Endodermal cell (in vitro differentiated cells): ENCODE results near the gene SLC39A1. TPM values are rescaled to one million over a fixed set of nuclear protein-coding genes. Genes with fewer than 3 reads are reported as not detected.

Source experiments
- DNase-seq: peaks from one replicate; pipeline ENCODE4 v3.0.0-alpha.2; 2017
- H3K27ac ChIP-seq: 2 replicates; pipeline ENCODE4 v1.5.1; 2013; ENCODE audit warnings: mild to moderate bottlenecking, low read depth, low read length, moderate library complexity
- H3K27me3 ChIP-seq: 2 replicates; pipeline ENCODE4 v1.6.1; 2013; ENCODE audit warnings: mild to moderate bottlenecking, low read length, moderate library complexity; ENCODE audit not compliant: insufficient read depth, control insufficient read depth, poor library complexity, severe bottlenecking
- H3K36me3 ChIP-seq: 2 replicates; pipeline ENCODE4 v1.7.0; 2013; ENCODE audit warnings: mild to moderate bottlenecking, low read length, moderate library complexity; ENCODE audit not compliant: control insufficient read depth, insufficient read depth
- H3K4me1 ChIP-seq: one replicate; pipeline ENCODE4 v1.7.0; 2013; ENCODE audit warnings: low read length; ENCODE audit not compliant: control insufficient read depth, insufficient read depth
- H3K4me3 ChIP-seq: 2 replicates; pipeline ENCODE4 v1.5.1; 2013; ENCODE audit warnings: mild to moderate bottlenecking, low read length, moderate library complexity
- H3K9ac ChIP-seq: 2 replicates; pipeline ENCODE4 v1.6.1; 2013; ENCODE audit warnings: mild to moderate bottlenecking, low read length, moderate library complexity; ENCODE audit not compliant: poor library complexity, severe bottlenecking; ENCODE audit errors: extremely low read depth
- H3K9me3 ChIP-seq: 2 replicates; pipeline ENCODE4 v1.6.1; 2013; ENCODE audit warnings: mild to moderate bottlenecking, low read length, moderate library complexity; ENCODE audit not compliant: control insufficient read depth
- H3K27ac Mint-ChIP-seq: 2 replicates; pipeline ENCODE4 v1.8.0; 2020; ENCODE audit warnings: mixed read lengths
- H3K27me3 Mint-ChIP-seq: 2 replicates; pipeline ENCODE4 v1.8.0; 2021; ENCODE audit warnings: mild to moderate bottlenecking, mixed read lengths; ENCODE audit not compliant: insufficient read depth
- H3K36me3 Mint-ChIP-seq: 2 replicates; pipeline ENCODE4 v1.8.0; 2020; ENCODE audit warnings: low read depth, mixed read lengths
- H3K4me1 Mint-ChIP-seq: 2 replicates; pipeline ENCODE4 v1.8.0; 2020; ENCODE audit warnings: mixed read lengths
- H3K4me3 Mint-ChIP-seq: 2 replicates; pipeline ENCODE4 v1.8.0; 2020; ENCODE audit warnings: mild to moderate bottlenecking, moderate library complexity, mixed read lengths
- H3K9me3 Mint-ChIP-seq: 2 replicates; pipeline ENCODE4 v1.8.0; 2020; ENCODE audit warnings: mild to moderate bottlenecking, mixed read lengths
- WGBS, 2 experiments: methylation state at CpG; one replicate each; pipeline versions ENCODE4 v1.1.5 to v1.1.7; 2013; ENCODE audit warnings: missing lambda C conversion rate in 2 of 2, mixed read lengths in 1 of 2; ENCODE audit not compliant: insufficient coverage in 1 of 2, insufficient read length in 1 of 2; 5-methylcytosine and 5-hydroxymethylcytosine counted together
- total RNA-seq, 2 donors: library from RNA; stranded (reverse); fragmentation: NEBNext Ultra II Directional in 1 of 2; extraction: Animal tissue kit (Norgen Biotek cat#: 25700) in 1 of 2; gene quantifications; 2 replicates in 1 of 2; 3 replicates in 1 of 2; pipeline ENCODE4 v1.2.1, GENCODE V29; 2021
- TF ChIP-seq, protein P1 (sequence below): fragments of 200-600 bp; sonication (generic); conservative IDR thresholded peaks from 2 replicates; pipeline ENCODE4 v1.5.0; 2021; ENCODE audit warnings: antibody characterized with exemption, mild to moderate bottlenecking

The SLC39A1 gene
- total RNA-seq, 2 donors from 2014 or later: 129 to 154 TPM

DNA sequence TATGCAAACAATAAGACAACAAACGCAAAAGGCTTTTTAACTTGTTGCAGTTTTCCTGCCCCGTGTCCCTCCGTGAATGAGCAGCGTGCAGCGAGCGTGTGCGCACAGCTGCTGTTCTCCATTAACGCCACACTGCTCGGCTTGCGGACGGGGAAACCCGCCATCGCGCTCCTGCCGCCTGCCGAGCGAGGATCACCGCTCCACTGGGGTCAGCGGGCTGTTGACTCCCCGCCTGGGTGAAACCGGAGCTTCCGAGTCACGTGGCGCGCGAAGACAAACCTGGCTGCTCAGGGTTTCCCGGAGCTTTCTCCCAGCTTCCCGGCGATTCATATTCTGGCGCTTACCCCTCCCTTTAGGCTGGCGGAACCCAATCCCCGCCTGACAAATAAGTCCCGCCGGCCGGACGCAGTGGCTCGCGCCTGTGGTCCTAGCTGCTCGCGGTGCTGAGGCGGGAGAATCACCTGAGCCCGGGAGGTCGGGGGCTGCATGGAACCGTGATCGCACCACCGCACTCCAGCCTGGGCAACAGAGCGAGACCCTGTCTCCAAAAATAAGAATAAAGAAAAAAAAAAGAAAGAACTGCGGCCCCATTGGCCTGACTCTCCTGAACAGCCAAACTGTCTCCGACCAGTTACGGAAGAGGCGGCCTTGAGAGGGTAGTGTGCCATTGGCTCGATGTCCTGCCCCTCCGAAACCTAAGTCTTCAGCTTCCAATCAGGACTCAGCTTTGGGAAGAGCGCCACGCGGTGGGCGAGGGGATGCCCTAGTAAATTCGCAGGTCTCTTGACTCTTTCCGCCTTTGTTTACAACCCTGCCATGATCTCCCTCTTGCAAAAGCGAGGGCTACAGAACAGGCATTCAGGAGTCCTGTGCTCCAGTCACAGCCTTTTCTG is 4.0 kb upstream of the SLC39A1 start, which contains the start of gene CREB3L4:
TSS of gene CREB3L4 (plus strand) at position 796 of the 893 bp plus-strand sequence. CDS start 624 bp downstream, outside the sequence.
- H3K9me3 Mint-ChIP-seq: no peaks in the 10 kb centered on the region
- peak within 1 kb of the TSS; percentile 96 for H3K27ac Mint-ChIP-seq
- TF ChIP-seq, protein P1, sequence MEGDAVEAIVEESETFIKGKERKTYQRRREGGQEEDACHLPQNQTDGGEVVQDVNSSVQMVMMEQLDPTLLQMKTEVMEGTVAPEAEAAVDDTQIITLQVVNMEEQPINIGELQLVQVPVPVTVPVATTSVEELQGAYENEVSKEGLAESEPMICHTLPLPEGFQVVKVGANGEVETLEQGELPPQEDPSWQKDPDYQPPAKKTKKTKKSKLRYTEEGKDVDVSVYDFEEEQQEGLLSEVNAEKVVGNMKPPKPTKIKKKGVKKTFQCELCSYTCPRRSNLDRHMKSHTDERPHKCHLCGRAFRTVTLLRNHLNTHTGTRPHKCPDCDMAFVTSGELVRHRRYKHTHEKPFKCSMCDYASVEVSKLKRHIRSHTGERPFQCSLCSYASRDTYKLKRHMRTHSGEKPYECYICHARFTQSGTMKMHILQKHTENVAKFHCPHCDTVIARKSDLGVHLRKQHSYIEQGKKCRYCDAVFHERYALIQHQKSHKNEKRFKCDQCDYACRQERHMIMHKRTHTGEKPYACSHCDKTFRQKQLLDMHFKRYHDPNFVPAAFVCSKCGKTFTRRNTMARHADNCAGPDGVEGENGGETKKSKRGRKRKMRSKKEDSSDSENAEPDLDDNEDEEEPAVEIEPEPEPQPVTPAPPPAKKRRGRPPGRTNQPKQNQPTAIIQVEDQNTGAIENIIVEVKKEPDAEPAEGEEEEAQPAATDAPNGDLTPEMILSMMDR: peak; percentile 63
- Histone ChIP-seq H3K27ac (peak within 1 kb of the TSS; percentile 97), H3K4me1 (no peaks in the 10 kb centered on the region), H3K4me3 (peak within 1 kb of the TSS; percentile 97), H3K27me3 (no peaks in the 10 kb centered on the region), H3K9me3 (no peaks in the 10 kb centered on the region), H3K36me3 (no peaks in the 10 kb centered on the region), H3K9ac (peak within 1 kb of the TSS; percentile 76)
- 0 to 2% methylated on average over 53 to 60 of the region's 60 CpGs for WGBS, 2 experiments
- H3K36me3 Mint-ChIP-seq: peaks cover 6% of the 10 kb centered on the region
- H3K27me3 Mint-ChIP-seq: no peaks in the 10 kb centered on the region
- H3K4me3 Mint-ChIP-seq: peak within 1 kb of the TSS; percentile 89
- DNase-seq: peak; percentile 97
- H3K4me1 Mint-ChIP-seq: peaks cover 28% of the 10 kb centered on the region

GRCh38 chr1:153963850-153964331 is 554 bp upstream of the SLC39A1 start:
- no peaks in the 10 kb centered on the region for H3K27me3 ChIP-seq
- TF ChIP-seq, protein P1: no peak
- DNase-seq: peak; percentile 91
- no peaks in the 10 kb centered on the region for H3K9me3 Mint-ChIP-seq
- no peaks in the 10 kb centered on the region for H3K4me1 ChIP-seq
- H3K4me1 Mint-ChIP-seq: peaks cover 40% of the 10 kb centered on the region
- H3K27me3 Mint-ChIP-seq: no peaks in the 10 kb centered on the region
- WGBS, 2 experiments: 0% methylated on average over 6 to 22 of the region's 22 CpGs
- peak overlapping the region; percentile 99 for H3K9ac ChIP-seq
- H3K27ac Mint-ChIP-seq: peak overlapping the region; percentile 99
- H3K4me3 Mint-ChIP-seq: peak overlapping the region; percentile 89
- peaks cover 19% of the 10 kb centered on the region for H3K36me3 ChIP-seq
- no peaks in the 10 kb centered on the region for H3K9me3 ChIP-seq
- H3K4me3 ChIP-seq: peak overlapping the region; percentile 99
- H3K27ac ChIP-seq: peak overlapping the region; percentile 96
- peaks cover 27% of the 10 kb centered on the region for H3K36me3 Mint-ChIP-seq

- Histone ChIP-seq H3K9ac (peak overlapping the region; percentile 99), H3K9me3 (no peaks in the 10 kb centered on the region), H3K27ac (peak overlapping the region; percentile 96), H3K36me3 (peaks cover 19% of the 10 kb centered on the region), H3K4me3 (peak overlapping the region; percentile 99), H3K27me3 (no peaks in the 10 kb centered on the region), H3K4me1 (no peaks in the 10 kb centered on the region)
- Mint-ChIP-seq H3K27me3 (no peaks in the 10 kb centered on the region), H3K9me3 (no peaks in the 10 kb centered on the region), H3K36me3 (peaks cover 27% of the 10 kb centered on the region), H3K4me3 (peak overlapping the region; percentile 89), H3K4me1 (peaks cover 36% of the 10 kb centered on the region), H3K27ac (peak overlapping the region; percentile 99)
- DNase-seq: peak; percentile 72
- WGBS, 2 experiments: 16% methylated on average over 6 to 16 of the region's 16 CpGs
- TF ChIP-seq, protein P1: no peak
These were observed 978 bp downstream of the SLC39A1 start for GRCh38 chr1:153962088-153963029.
